GM19372 (cell line): Measurements from ENCODE around the gene TMEM63B.
"Not testable (repeated sequence)": the region's sequence is repeated elsewhere in the genome, so short reads cannot be mapped to it uniquely, and the experiment has no call there.

Source experiments
- ATAC-seq: cut with Tn5 transposase; IDR thresholded peaks from one replicate; pipeline ENCODE4 v1.9.1; 2021; ENCODE audit warnings: mild to moderate bottlenecking, low read depth, moderate library complexity; ENCODE audit not compliant: unreplicated experiment

Gene TMEM63B

GRCh38 chr6:44185953-44186634, 58.7 kb downstream of the TMEM63B start:
- ATAC-seq, result no peak

GRCh38 chr6:44186635-44187025, 59.3 kb downstream of the TMEM63B start:
- ATAC-seq, result no peak

GRCh38 chr6:44188819-44189218, 61.5 kb downstream of the TMEM63B start:
- ATAC-seq, result no peak

GRCh38 chr6:44189257-44189656, 61.9 kb downstream of the TMEM63B start:
- no peak for ATAC-seq

GRCh38 chr6:44190715-44191114, 63.4 kb downstream of the TMEM63B start:
- no peak for ATAC-seq

GRCh38 chr6:44192428-44193041, 65.2 kb downstream of the TMEM63B start:
- ATAC-seq, result no peak

- no peak for ATAC-seq
These were observed 66.1 kb downstream of the TMEM63B start for GRCh38 chr6:44193307-44193910.

GRCh38 chr6:44194326-44194725, 67.0 kb downstream of the TMEM63B start:
- no peak for ATAC-seq

GRCh38 chr6:44196351-44196750, 69.0 kb downstream of the TMEM63B start:
- not testable (repeated sequence) for ATAC-seq

GRCh38 chr6:44198684-44199083, 71.3 kb downstream of the TMEM63B start:
- no peak for ATAC-seq

- no peak for ATAC-seq
These were observed 72.5 kb downstream of the TMEM63B start for GRCh38 chr6:44199883-44200282.

GRCh38 chr6:44201200-44201599, 73.8 kb downstream of the TMEM63B start:
- ATAC-seq, result no peak

- no peak for ATAC-seq
These were observed 74.4 kb downstream of the TMEM63B start for GRCh38 chr6:44201638-44202303.

GRCh38 chr6:44202332-44202971, 75.1 kb downstream of the TMEM63B start:
- ATAC-seq, result no peak

- ATAC-seq, result no peak
These were observed 75.8 kb downstream of the TMEM63B start for GRCh38 chr6:44202972-44203750.

GRCh38 chr6:44203955-44204354, 76.6 kb downstream of the TMEM63B start:
- no peak for ATAC-seq
